ENCODE measurements around the gene ZDHHC23. TPM values are rescaled to one million over a fixed set of nuclear protein-coding genes. Genes with fewer than 3 reads are reported as not detected.

Gene ZDHHC23
- total RNA-seq (2016; rRNA removed; fragmentation: Illumina TruSeq; extraction: Trizol): 7.8 and 8.8 TPM in 2 replicates
- total RNA-seq (2016; cell fraction: cytosol; rRNA removed; fragmentation: Illumina TruSeq; extraction: Trizol; ENCODE audit: low read depth): 0.91 and 1.4 TPM in 2 replicates
- 6.3 and 8.0 TPM in 2 replicates for total RNA-seq (2016; cell fraction: insoluble cytoplasmic fraction; rRNA removed; fragmentation: Illumina TruSeq; extraction: Trizol)
- 4.1 and 4.7 TPM in 2 replicates for total RNA-seq (2016; cell fraction: membrane; rRNA removed; fragmentation: Illumina TruSeq; extraction: Trizol)
- 13.6 and 13.7 TPM in 2 replicates for total RNA-seq (2016; cell fraction: nucleus; rRNA removed; fragmentation: Illumina TruSeq; extraction: Trizol)
- polyA plus RNA-seq (2011; rRNA removed): 1.4 and 1.6 TPM in 2 replicates
- 0.72 and 0.83 TPM in 2 replicates for polyA plus RNA-seq (2011; cell fraction: cytosol; rRNA removed)
- 2.6 and 3.0 TPM in 2 replicates for polyA plus RNA-seq (2011; cell fraction: nucleus; rRNA removed)
- 0.62 and 0.65 TPM in 2 replicates for polyA plus RNA-seq (2012)
- polyA plus RNA-seq (2016; cell fraction: cytosol; fragmentation: Illumina TruSeq; extraction: Trizol; ENCODE audit: low read depth): 0.82 and 0.84 TPM in 2 replicates
- 4.4 and 5.0 TPM in 2 replicates for polyA plus RNA-seq (2016; cell fraction: insoluble cytoplasmic fraction; fragmentation: Illumina TruSeq; extraction: Trizol; ENCODE audit: low read depth)
- polyA plus RNA-seq (2016; cell fraction: membrane; fragmentation: Illumina TruSeq; extraction: Trizol; ENCODE audit: low read depth): 2.4 and 2.9 TPM in 2 replicates
- polyA plus RNA-seq (2016; cell fraction: nucleus; fragmentation: Illumina TruSeq; extraction: Trizol; ENCODE audit: insufficient read depth, low read depth): 11.1 and 12.6 TPM in 2 replicates
- polyA minus RNA-seq (2011; rRNA and poly(A)+ RNA removed; ENCODE audit: low replicate concordance): 2.9 and 22.9 TPM in 2 replicates
- polyA minus RNA-seq (2011; cell fraction: cytosol; rRNA and poly(A)+ RNA removed): 0.79 and 0.88 TPM in 2 replicates
- 3.9 and 6.2 TPM in 2 replicates for polyA minus RNA-seq (2011; cell fraction: nucleus; rRNA and poly(A)+ RNA removed)
- percentile 46 among the genes with signal in this experiment for Bru-seq, nascent RNA
- BruChase-seq, experiment 1, labeled RNA remaining after a 6-hour chase: percentile 70 among the genes with signal in this experiment
- BruChase-seq, experiment 2, labeled RNA remaining after a 2-hour chase: percentile 59 among the genes with signal in this experiment
- long read RNA-seq, experiment 1, partial matches to known transcripts: 0 of 3 reads
- long read RNA-seq, experiment 1, other reads (novel, unspliced or antisense): 3 of 3 reads
- long read RNA-seq, experiment 2, partial matches to known transcripts: 0 of 5 reads
- long read RNA-seq, experiment 2, other reads (novel, unspliced or antisense): 5 of 5 reads

GRCh38 chr3:113947372-113948014 lies at the start of gene ZDHHC23:
TSS of gene ZDHHC23 (plus strand) at chr3:113948013. CDS start at chr3:113948803, 790 bp downstream.
- in situ Hi-C loops (cut with HindIII; ENCODE audit: extremely low pct_ligation_motif_present, low pct_unique_long_range_greater_than_20kb): no loop called here
- ATAC-seq: peak; percentile 78
- Histone ChIP-seq H3K9me3 (ENCODE audit: low read length) (no peaks in the 10 kb centered on the region), H3K4me1 (ENCODE audit: insufficient read depth, low read length) (peaks cover 4% of the 10 kb centered on the region; the same call in 1 of the 2 replicates), H4K20me1 (ENCODE audit: insufficient read depth, low read length) (no peaks in the 10 kb centered on the region), H3K9ac (ENCODE audit: insufficient read depth, low read depth, low read length) (peak within 1 kb of the TSS; percentile 22; the same call in 1 of the 2 replicates), H3K36me3 (replicated peaks in 1 of 2; ENCODE audit: control insufficient read depth in 1 of 2, insufficient read depth in 2 of 2, low read length in 2 of 2) (no peaks in the 10 kb centered on the region), H3K27ac (ENCODE audit: extremely low read length, insufficient read depth, low read length) (no peak within 1 kb of the TSS), H3K4me2 (ENCODE audit: low read depth, low read length) (peak within 1 kb of the TSS; percentile 97), H2AFZ (ENCODE audit: low read length) (peak within 1 kb of the TSS; percentile 51), H3K4me3 (replicated peaks in 1 of 3; ENCODE audit: insufficient read depth in 1 of 3, low read depth in 2 of 3, low read length in 3 of 3) (peak within 1 kb of the TSS; percentile 64 to 87 (median 72)), H3K79me2 (ENCODE audit: insufficient read depth, low read length) (no peaks in the 10 kb centered on the region), H3K27me3 (ENCODE audit: control insufficient read depth in 1 of 2, insufficient read depth in 2 of 2, low read length in 2 of 2) (peaks cover 0 to 23% of the 10 kb centered on the region in 2 experiments; a peak in 2 of 5 replicates)
- 0% methylated on average over 7 of the region's 80 CpGs for WGBS (ENCODE audit: low lambda C conversion rate)
- intact Hi-C loops (cut with micrococcal nuclease; ENCODE audit: unreplicated experiment): loop anchor here (1.0 kb wide), 2 partner anchors 19 to 109 kb away; partner anchors contain the start of genes CCDC191 and QTRT2
- FAIRE-seq: no peak
- peak; percentile 40 for DNase-seq (ENCODE audit: low spot score)
- CTCF ChIA-PET (ENCODE audit: low intra/inter-chr PET ratio, low total read pairs): no interaction called here
- no TSS peak for BruUV-seq (replicated peaks)
- POLR2A ChIA-PET: no interaction called here
- TF ChIP-seq NR2C2 (CRISPR knock-in tag; IDR thresholded peaks at IDR 0.05; ENCODE audit: borderline replicate concordance) (no peak), PHF5A (CRISPR knock-in tag; IDR thresholded peaks at IDR 0.05; ENCODE audit: low read depth, unreplicated experiment) (no peak), LCORL (IDR thresholded peaks at IDR 0.05) (no peak), LCORL (CRISPR knock-in tag; IDR thresholded peaks at IDR 0.05) (0 out of 2 replicates have a peak, but pooled peaks have one; percentile 3), RBAK (CRISPR knock-in tag; IDR thresholded peaks at IDR 0.05) (no peak), MTF2 (CRISPR knock-in tag; IDR thresholded peaks at IDR 0.05; ENCODE audit: borderline replicate concordance) (no peak), ZNF564 (CRISPR knock-in tag; IDR thresholded peaks at IDR 0.05) (no peak), JUNB (CRISPR knock-in tag; IDR thresholded peaks at IDR 0.05; ENCODE audit: borderline replicate concordance) (no peak), NFKB2 (CRISPR knock-in tag; IDR thresholded peaks at IDR 0.05; ENCODE audit: borderline replicate concordance) (no peak), ZNF563 (CRISPR knock-in tag; IDR thresholded peaks at IDR 0.05) (peak; percentile 46; the same call in 1 of the 2 replicates), ZNF746 (CRISPR knock-in tag; IDR thresholded peaks at IDR 0.05) (peak; percentile 15; the same call in 1 of the 2 replicates), MYC (CRISPR knock-in tag; IDR thresholded peaks at IDR 0.05; ENCODE audit: borderline replicate concordance) (peak; percentile 21; the same call in 1 of the 2 replicates), NCOA5 (CRISPR knock-in tag; IDR thresholded peaks at IDR 0.05) (no peak), POLR2AphosphoS2 (IDR thresholded peaks at IDR 0.05; ENCODE audit: low read depth, low read length) (no peak), KLF12 (CRISPR knock-in tag; IDR thresholded peaks at IDR 0.05; ENCODE audit: borderline replicate concordance) (no peak)
- TF ChIP-seq, protein P1, sequence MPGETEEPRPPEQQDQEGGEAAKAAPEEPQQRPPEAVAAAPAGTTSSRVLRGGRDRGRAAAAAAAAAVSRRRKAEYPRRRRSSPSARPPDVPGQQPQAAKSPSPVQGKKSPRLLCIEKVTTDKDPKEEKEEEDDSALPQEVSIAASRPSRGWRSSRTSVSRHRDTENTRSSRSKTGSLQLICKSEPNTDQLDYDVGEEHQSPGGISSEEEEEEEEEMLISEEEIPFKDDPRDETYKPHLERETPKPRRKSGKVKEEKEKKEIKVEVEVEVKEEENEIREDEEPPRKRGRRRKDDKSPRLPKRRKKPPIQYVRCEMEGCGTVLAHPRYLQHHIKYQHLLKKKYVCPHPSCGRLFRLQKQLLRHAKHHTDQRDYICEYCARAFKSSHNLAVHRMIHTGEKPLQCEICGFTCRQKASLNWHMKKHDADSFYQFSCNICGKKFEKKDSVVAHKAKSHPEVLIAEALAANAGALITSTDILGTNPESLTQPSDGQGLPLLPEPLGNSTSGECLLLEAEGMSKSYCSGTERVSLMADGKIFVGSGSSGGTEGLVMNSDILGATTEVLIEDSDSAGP (CRISPR knock-in tag; IDR thresholded peaks at IDR 0.05; ENCODE audit: borderline replicate concordance): no peak; the same call in 1 of the 2 replicates
- TF ChIP-seq, protein P2, sequence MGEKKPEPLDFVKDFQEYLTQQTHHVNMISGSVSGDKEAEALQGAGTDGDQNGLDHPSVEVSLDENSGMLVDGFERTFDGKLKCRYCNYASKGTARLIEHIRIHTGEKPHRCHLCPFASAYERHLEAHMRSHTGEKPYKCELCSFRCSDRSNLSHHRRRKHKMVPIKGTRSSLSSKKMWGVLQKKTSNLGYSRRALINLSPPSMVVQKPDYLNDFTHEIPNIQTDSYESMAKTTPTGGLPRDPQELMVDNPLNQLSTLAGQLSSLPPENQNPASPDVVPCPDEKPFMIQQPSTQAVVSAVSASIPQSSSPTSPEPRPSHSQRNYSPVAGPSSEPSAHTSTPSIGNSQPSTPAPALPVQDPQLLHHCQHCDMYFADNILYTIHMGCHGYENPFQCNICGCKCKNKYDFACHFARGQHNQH (CRISPR knock-in tag; IDR thresholded peaks at IDR 0.05): no peak
